Right lobe of liver (tissue), 4 donors: ENCODE data around the gene TRABD2B.

Experiments
- CTCF ChIP-seq, 4 donors: fragments of 200-600 bp in 3 of 4; fragments of 450-650 bp in 1 of 4; IDR thresholded peaks; one replicate each; pipeline versions ENCODE4 v1.5.1 to v1.8.0; 2016 to 2022; ENCODE audit warnings: antibody characterized with exemption in 4 of 4, mild to moderate bottlenecking in 2 of 4
- POLR2A ChIP-seq: fragments of 450-650 bp; IDR thresholded peaks from one replicate; pipeline ENCODE4 v1.6.1; 2017; ENCODE audit warnings: antibody characterized with exemption, mild to moderate bottlenecking
- donor health status: DM: no; HTN: no; CAD: no.
- donor health status: DM: no; HTN: no; CAD: no.
- donor health status: DM: no; HTN: yes; CAD: no.

GRCh38 chr1:47907177-47907528, 90.0 kb downstream of the TRABD2B start:
- no peak for TF ChIP-seq CTCF (IDR thresholded peaks at IDR 0.05)
- TF ChIP-seq POLR2A = no peak
